Liver (tissue), 9 donors: ENCODE measurements around the gene MYH14. TPM values are rescaled to one million over a fixed set of nuclear protein-coding genes. Genes with fewer than 3 reads are reported as not detected.

Source experiments
- DNase-seq: peaks from one replicate; pipeline ENCODE4 v3.0.0-alpha.2; 2017; ENCODE audit warnings: low spot score
- H3K27ac ChIP-seq, 2 donors: one replicate each; pipeline ENCODE4 v1.7.0; 2013; ENCODE audit warnings: inconsistent platforms in 2 of 2, low read length in 2 of 2, control low read depth in 1 of 2, low read depth in 1 of 2, mild to moderate bottlenecking in 1 of 2
- H3K27me3 ChIP-seq, 4 donors: one replicate each; pipeline versions ENCODE4 v1.6.1 to v1.7.0; 2013; ENCODE audit warnings: low read length in 3 of 4, inconsistent platforms in 1 of 4, mild to moderate bottlenecking in 1 of 4, moderate library complexity in 1 of 4; ENCODE audit not compliant: control insufficient read depth in 4 of 4, insufficient read depth in 4 of 4
- H3K36me3 ChIP-seq, 4 donors: one replicate each; pipeline versions ENCODE4 v1.6.1 to v1.7.0; 2013; ENCODE audit warnings: low read length in 3 of 4, mild to moderate bottlenecking in 3 of 4, low read depth in 1 of 4, moderate library complexity in 1 of 4; ENCODE audit not compliant: control insufficient read depth in 4 of 4, insufficient read depth in 3 of 4
- H3K4me1 ChIP-seq, 4 donors: one replicate each; pipeline versions ENCODE4 v1.6.1 to v1.7.0; 2013; ENCODE audit warnings: low read length in 3 of 4, mild to moderate bottlenecking in 3 of 4, moderate library complexity in 1 of 4; ENCODE audit not compliant: control insufficient read depth in 4 of 4, insufficient read depth in 4 of 4
- H3K4me3 ChIP-seq, 3 donors: one replicate each; pipeline versions ENCODE4 v1.6.1 to v1.7.0; 2013; ENCODE audit warnings: low read length in 3 of 3, control low read depth in 1 of 3, low read depth in 1 of 3, mild to moderate bottlenecking in 1 of 3
- H3K9ac ChIP-seq, 2 donors: one replicate each; pipeline ENCODE4 v1.7.0; 2013; ENCODE audit warnings: low read length in 2 of 2, mild to moderate bottlenecking in 2 of 2, moderate library complexity in 2 of 2, control low read depth in 1 of 2, low read depth in 1 of 2
- H3K9me3 ChIP-seq, 4 donors: one replicate each; pipeline versions ENCODE4 v1.6.1 to v1.7.0; 2013; ENCODE audit warnings: low read length in 3 of 4; ENCODE audit not compliant: control insufficient read depth in 4 of 4
- EGR1 ChIP-seq, 2 donors: IDR thresholded peaks; 2 replicates each; pipeline ENCODE4 v1.6.1; 2016 to 2018; ENCODE audit warnings: antibody characterized with exemption in 2 of 2, low read depth in 2 of 2
- FOXA1 ChIP-seq: IDR thresholded peaks from 2 replicates; pipeline ENCODE4 v1.6.1; 2016; ENCODE audit warnings: antibody characterized with exemption
- FOXA2 ChIP-seq: IDR thresholded peaks from 2 replicates; pipeline ENCODE4 v1.6.1; 2016; ENCODE audit warnings: antibody characterized with exemption
- GABPA ChIP-seq, 2 donors: IDR thresholded peaks in 1 of 2; conservative IDR thresholded peaks in 1 of 2; 2 replicates each; pipeline ENCODE4 v1.6.1; 2016; ENCODE audit warnings: antibody characterized with exemption in 2 of 2, mild to moderate bottlenecking in 1 of 2, moderate library complexity in 1 of 2
- HNF4A ChIP-seq, 2 donors: conservative IDR thresholded peaks; 2 replicates each; pipeline ENCODE4 v1.6.1; 2016; ENCODE audit warnings: antibody characterized with exemption in 2 of 2, mild to moderate bottlenecking in 2 of 2
- HNF4G ChIP-seq: IDR thresholded peaks from 2 replicates; pipeline ENCODE4 v1.6.1; 2016; ENCODE audit warnings: antibody characterized with exemption
- JUND ChIP-seq, 2 donors: IDR thresholded peaks; 2 replicates each; pipeline ENCODE4 v1.6.1; 2016; ENCODE audit warnings: antibody characterized with exemption in 2 of 2
- NR2F2 ChIP-seq: IDR thresholded peaks from 2 replicates; pipeline ENCODE4 v1.6.1; 2016; ENCODE audit warnings: antibody characterized with exemption
- RAD21 ChIP-seq, 2 donors: IDR thresholded peaks; 2 replicates each; pipeline ENCODE4 v1.6.1; 2016; ENCODE audit warnings: antibody characterized with exemption in 2 of 2, mild to moderate bottlenecking in 2 of 2
- RXRA ChIP-seq, 2 donors: IDR thresholded peaks; 2 replicates each; pipeline ENCODE4 v1.6.1; 2017 to 2018; ENCODE audit warnings: antibody characterized with exemption in 2 of 2, mild to moderate bottlenecking in 1 of 2
- SP1 ChIP-seq: IDR thresholded peaks from 2 replicates; pipeline ENCODE4 v1.6.1; 2018; ENCODE audit warnings: antibody characterized with exemption, mild to moderate bottlenecking
- TAF1 ChIP-seq: conservative IDR thresholded peaks from 2 replicates; pipeline ENCODE4 v1.6.1; 2016; ENCODE audit warnings: antibody characterized with exemption, mild to moderate bottlenecking
- YY1 ChIP-seq: IDR thresholded peaks from 2 replicates; pipeline ENCODE4 v1.6.1; 2016; ENCODE audit warnings: antibody characterized with exemption, mild to moderate bottlenecking
- WGBS: extraction: QIAGEN DNeasy Blood & Tissue Kit; methylation state at CpG from one replicate; pipeline ENCODE4 v1.1.7; 2013; 5-methylcytosine and 5-hydroxymethylcytosine counted together
- polyA plus RNA-seq, 2 donors: library from polyadenylated mRNA; stranded (reverse) in 1 of 2; unstranded in 1 of 2; fragments of 200-250 nt in 1 of 2; fragments of >200 nt in 1 of 2; fragmentation: Nextera tagmentation in 1 of 2; extraction: Ambion mirVana in 1 of 2; gene quantifications; one replicate each; pipeline versions ENCODE4 v1.2.1 to v1.2.3, GENCODE V29; 2013 to 2015
- total RNA-seq, 2 donors: library from RNA; depleted of rRNA; stranded (reverse); fragments of >200 nt; gene quantifications; one replicate each; pipeline ENCODE4 v1.2.3, GENCODE V29; 2014
- TF ChIP-seq, protein P1 (sequence below): fragments of 150-350 bp; IDR thresholded peaks from 2 replicates; pipeline ENCODE4 v1.5.1; 2017; ENCODE audit warnings: improper control_type of control experiment, low read depth, low read length; ENCODE audit not compliant: missing input control
- TF ChIP-seq, protein P2 (sequence below): IDR thresholded peaks from 2 replicates; pipeline ENCODE4 v1.6.1; 2016; ENCODE audit warnings: antibody characterized with exemption
- TF ChIP-seq, protein P3 (sequence below): IDR thresholded peaks from 2 replicates; pipeline ENCODE4 v1.6.1; 2016; ENCODE audit warnings: antibody characterized with exemption, mild to moderate bottlenecking
- TF ChIP-seq, protein P4 (sequence below): IDR thresholded peaks from 2 replicates; pipeline ENCODE4 v1.6.1; 2016; ENCODE audit warnings: antibody characterized with exemption
- TF ChIP-seq, protein P5 (sequence below): IDR thresholded peaks from 2 replicates; pipeline ENCODE4 v1.6.1; 2016; ENCODE audit warnings: antibody characterized with exemption
- donor health status: healthy.
- donor health status: healthy.
- donor health status: healthy.
- donor health status: healthy.
- donor health status: healthy.

MYH14 gene
- total and polyA plus RNA-seq, 4 donors: 12.4 to 37.5 (median 25.5) TPM

DNA sequence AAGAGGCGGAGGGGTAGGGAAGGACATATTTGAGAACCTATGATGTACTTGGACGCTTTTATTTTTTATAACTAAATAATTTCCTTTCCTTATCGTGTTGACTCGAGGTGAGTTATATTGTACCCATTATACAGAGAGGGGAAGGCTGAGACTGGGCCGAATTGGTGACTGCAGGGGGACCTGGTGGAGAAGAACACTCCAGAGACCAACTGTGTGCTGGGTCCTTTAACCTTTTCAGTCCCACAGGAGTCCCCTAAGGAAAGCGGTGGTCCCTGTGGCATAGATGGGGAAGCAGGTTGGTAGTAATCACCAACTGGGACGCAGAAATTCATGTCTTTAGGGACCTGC lies 633 bp downstream of the MYH14 start (continued):
- TF ChIP-seq, protein P1, sequence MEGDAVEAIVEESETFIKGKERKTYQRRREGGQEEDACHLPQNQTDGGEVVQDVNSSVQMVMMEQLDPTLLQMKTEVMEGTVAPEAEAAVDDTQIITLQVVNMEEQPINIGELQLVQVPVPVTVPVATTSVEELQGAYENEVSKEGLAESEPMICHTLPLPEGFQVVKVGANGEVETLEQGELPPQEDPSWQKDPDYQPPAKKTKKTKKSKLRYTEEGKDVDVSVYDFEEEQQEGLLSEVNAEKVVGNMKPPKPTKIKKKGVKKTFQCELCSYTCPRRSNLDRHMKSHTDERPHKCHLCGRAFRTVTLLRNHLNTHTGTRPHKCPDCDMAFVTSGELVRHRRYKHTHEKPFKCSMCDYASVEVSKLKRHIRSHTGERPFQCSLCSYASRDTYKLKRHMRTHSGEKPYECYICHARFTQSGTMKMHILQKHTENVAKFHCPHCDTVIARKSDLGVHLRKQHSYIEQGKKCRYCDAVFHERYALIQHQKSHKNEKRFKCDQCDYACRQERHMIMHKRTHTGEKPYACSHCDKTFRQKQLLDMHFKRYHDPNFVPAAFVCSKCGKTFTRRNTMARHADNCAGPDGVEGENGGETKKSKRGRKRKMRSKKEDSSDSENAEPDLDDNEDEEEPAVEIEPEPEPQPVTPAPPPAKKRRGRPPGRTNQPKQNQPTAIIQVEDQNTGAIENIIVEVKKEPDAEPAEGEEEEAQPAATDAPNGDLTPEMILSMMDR: no peak
- TF ChIP-seq YY1 (no peak), HNF4G (no peak), RAD21 (IDR thresholded peaks at IDR 0.05) (no peak), FOXA2 (no peak)
- TF ChIP-seq, protein P2, sequence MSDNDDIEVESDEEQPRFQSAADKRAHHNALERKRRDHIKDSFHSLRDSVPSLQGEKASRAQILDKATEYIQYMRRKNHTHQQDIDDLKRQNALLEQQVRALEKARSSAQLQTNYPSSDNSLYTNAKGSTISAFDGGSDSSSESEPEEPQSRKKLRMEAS: no peak

DNA sequence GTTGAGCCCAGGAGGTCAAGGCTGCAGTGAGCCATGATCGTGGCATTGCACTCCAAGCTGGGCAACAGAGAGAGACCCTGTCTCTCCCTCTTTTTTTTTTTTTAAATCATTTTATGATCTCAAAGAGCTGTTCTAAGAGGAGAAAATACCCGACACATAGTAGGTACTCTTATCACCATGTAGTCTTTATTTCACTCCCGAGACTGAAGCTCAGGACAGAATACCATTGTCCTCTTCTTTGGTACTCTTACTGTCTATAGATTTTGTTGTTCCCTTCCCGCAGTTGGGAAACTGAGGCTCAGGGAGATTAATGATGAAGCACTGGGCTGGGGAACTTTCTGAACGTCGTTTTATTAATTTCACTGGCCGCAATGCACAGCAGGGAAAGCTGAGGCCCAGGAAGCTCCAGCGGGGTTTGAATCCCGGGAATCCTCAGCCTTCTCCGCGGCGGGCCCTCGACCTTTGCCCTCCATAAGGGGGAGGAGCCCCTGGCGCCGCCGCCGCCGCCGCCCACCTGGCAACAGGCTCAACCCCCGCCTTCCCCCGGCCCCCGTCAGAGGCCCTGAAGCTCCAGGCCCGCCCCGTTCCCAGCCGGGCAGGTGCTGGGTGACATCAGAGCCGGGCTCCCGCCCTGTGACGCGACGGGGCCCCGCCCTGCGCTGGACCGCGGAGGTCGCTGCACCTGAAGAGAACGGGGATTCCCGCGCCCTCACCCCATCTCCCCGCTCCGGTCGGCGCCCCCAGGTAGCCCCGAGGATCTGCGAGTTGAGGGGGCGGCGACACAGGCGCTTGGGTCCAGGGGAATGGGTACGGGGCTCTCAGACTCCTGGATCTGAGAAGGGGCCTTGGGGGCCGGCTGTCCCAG lies 1.6 kb downstream of the MYH14 start:
- WGBS: 5% methylated on average over 49 of the region's 49 CpGs
- no peak overlapping the region for H3K9ac ChIP-seq
- H3K4me3 ChIP-seq: peak overlapping the region; percentile 12 to 77 (median 58)
- peaks cover 0 to 2% (median 0%) of the 10 kb centered on the region in 4 donors for H3K27me3 ChIP-seq
- no peaks in the 10 kb centered on the region for H3K9me3 ChIP-seq
- H3K36me3 ChIP-seq: no peaks in the 10 kb centered on the region
- DNase-seq: peak; percentile 78
- peak overlapping the region; percentile 85 to 94 for H3K27ac ChIP-seq
- TF ChIP-seq GABPA (IDR thresholded peaks at IDR 0.05 in 1 of 2, conservative IDR thresholded peaks at IDR 0.05 in 1 of 2): no peak
- TF ChIP-seq, protein P2: peak; percentile 47
- TF ChIP-seq RXRA (IDR thresholded peaks at IDR 0.05): peak; percentile 47 to 51
- TF ChIP-seq, protein P3, sequence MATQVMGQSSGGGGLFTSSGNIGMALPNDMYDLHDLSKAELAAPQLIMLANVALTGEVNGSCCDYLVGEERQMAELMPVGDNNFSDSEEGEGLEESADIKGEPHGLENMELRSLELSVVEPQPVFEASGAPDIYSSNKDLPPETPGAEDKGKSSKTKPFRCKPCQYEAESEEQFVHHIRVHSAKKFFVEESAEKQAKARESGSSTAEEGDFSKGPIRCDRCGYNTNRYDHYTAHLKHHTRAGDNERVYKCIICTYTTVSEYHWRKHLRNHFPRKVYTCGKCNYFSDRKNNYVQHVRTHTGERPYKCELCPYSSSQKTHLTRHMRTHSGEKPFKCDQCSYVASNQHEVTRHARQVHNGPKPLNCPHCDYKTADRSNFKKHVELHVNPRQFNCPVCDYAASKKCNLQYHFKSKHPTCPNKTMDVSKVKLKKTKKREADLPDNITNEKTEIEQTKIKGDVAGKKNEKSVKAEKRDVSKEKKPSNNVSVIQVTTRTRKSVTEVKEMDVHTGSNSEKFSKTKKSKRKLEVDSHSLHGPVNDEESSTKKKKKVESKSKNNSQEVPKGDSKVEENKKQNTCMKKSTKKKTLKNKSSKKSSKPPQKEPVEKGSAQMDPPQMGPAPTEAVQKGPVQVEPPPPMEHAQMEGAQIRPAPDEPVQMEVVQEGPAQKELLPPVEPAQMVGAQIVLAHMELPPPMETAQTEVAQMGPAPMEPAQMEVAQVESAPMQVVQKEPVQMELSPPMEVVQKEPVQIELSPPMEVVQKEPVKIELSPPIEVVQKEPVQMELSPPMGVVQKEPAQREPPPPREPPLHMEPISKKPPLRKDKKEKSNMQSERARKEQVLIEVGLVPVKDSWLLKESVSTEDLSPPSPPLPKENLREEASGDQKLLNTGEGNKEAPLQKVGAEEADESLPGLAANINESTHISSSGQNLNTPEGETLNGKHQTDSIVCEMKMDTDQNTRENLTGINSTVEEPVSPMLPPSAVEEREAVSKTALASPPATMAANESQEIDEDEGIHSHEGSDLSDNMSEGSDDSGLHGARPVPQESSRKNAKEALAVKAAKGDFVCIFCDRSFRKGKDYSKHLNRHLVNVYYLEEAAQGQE: peak; percentile 50
- no peak for TF ChIP-seq FOXA1
- TF ChIP-seq, protein P4, sequence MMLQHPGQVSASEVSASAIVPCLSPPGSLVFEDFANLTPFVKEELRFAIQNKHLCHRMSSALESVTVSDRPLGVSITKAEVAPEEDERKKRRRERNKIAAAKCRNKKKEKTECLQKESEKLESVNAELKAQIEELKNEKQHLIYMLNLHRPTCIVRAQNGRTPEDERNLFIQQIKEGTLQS: no peak
- peak; percentile 40 to 48 for TF ChIP-seq HNF4A (conservative IDR thresholded peaks at IDR 0.05)
- TF ChIP-seq TAF1: no peak
- no peak for TF ChIP-seq RAD21 (IDR thresholded peaks at IDR 0.05)
- peak; percentile 23 for TF ChIP-seq YY1
- TF ChIP-seq EGR1 (IDR thresholded peaks at IDR 0.05; ENCODE audit: low read depth in 2 of 2): peak; percentile 50 to 67
- TF ChIP-seq HNF4G: peak; percentile 33
- TF ChIP-seq JUND (IDR thresholded peaks at IDR 0.05): peak in 1 of 2 donors; percentile 21
- peak; percentile 74 for TF ChIP-seq SP1
- TF ChIP-seq, protein P5, sequence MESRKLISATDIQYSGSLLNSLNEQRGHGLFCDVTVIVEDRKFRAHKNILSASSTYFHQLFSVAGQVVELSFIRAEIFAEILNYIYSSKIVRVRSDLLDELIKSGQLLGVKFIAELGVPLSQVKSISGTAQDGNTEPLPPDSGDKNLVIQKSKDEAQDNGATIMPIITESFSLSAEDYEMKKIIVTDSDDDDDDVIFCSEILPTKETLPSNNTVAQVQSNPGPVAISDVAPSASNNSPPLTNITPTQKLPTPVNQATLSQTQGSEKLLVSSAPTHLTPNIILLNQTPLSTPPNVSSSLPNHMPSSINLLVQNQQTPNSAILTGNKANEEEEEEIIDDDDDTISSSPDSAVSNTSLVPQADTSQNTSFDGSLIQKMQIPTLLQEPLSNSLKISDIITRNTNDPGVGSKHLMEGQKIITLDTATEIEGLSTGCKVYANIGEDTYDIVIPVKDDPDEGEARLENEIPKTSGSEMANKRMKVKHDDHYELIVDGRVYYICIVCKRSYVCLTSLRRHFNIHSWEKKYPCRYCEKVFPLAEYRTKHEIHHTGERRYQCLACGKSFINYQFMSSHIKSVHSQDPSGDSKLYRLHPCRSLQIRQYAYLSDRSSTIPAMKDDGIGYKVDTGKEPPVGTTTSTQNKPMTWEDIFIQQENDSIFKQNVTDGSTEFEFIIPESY: no peak
- TF ChIP-seq FOXA2: no peak
- TF ChIP-seq NR2F2: peak; percentile 22
- TF ChIP-seq, protein P1: no peak
- H3K4me1 ChIP-seq: peaks cover 9 to 23% (median 18%) of the 10 kb centered on the region in 4 donors
